HL-60 (cell line): Measurements from ENCODE around the gene TFE3.

Experiments
- CTCF ChIP-seq: IDR thresholded peaks from one replicate; pipeline ENCODE4 v1.5.1; 2011; ENCODE audit warnings: low read length, control low read depth, inconsistent platforms; ENCODE audit not compliant: insufficient read depth
- REST ChIP-seq: IDR thresholded peaks from 2 replicates; pipeline ENCODE4 v1.6.1; 2012; ENCODE audit warnings: low read depth; ENCODE audit not compliant: insufficient replicate concordance

DNA sequence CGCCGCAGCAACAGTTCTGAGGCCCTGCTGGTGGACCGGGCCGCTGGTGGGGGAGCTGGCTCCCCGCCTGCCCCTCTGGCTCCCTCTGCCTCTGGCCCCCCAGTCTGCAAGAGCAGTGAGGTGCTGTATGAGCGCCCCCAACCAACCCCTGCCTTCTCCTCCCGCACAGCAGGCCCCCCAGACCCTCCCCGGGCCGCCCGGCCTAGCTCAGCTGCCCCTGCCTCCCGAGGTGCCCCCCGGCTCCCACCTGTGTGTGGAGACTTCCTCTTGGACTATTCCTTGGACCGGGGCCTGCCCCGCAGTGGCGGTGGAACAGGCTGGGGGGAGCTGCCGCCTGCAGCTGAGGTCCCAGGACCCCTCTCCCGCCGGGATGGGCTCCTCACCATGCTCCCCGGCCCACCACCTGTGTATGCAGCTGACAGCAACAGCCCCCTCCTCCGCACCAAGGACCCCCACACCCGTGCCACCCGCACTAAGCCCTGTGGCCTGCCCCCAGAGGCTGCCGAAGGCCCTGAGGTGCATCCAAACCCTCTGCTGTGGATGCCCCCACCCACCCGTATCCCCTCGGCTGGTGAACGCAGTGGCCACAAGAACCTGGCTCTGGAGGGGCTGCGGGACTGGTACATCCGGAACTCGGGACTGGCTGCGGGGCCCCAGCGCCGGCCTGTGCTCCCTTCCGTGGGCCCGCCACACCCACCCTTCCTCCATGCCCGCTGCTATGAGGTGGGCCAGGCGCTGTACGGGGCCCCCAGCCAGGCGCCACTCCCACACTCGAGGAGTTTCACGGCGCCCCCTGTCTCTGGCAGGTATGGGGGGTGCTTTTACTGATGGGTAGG lies 24.3 kb upstream of the TFE3 start:
- TF ChIP-seq CTCF (no peak), REST (no peak)
